Posterior vena cava (tissue), 2 donors: Measurements from ENCODE around the gene METRN. TPM values are rescaled to one million over a fixed set of nuclear protein-coding genes. Genes with fewer than 3 reads are reported as not detected.

Experiments
- DNase-seq: peaks from one replicate; pipeline ENCODE4 v3.0.0-alpha.2; 2020; ENCODE audit warnings: low spot score
- intact Hi-C, 2 donors: fragments of 100-400 bp; cut with DNase I; formaldehyde crosslinking; loops; one replicate each; pipeline versions ENCODE4 v1.14.1 to v1.14.2; 2022 to 2023
- total RNA-seq, 2 donors: library from RNA; stranded (reverse); fragmentation: NEBNext Ultra II Directional; extraction: Animal tissue kit (Norgen Biotek cat#: 25700); gene quantifications; one replicate each; pipeline ENCODE4 v1.2.1, GENCODE V29; 2021
- donor health status: DM: yes; HTN: yes; CAD: no.
- donor health status: DM: yes; HTN: yes; CAD: no.

METRN gene
- total RNA-seq, 2 donors from 2014 or later: 21.6 to 24.9 TPM

- no peak for DNase-seq
- intact Hi-C loops: loop anchor here in 1 of 2 donors (1.0 to 5.0 kb wide), 2 partner anchors 455 to 1568 kb away; no protein-coding TSS in a partner anchor
These were observed 49.3 kb downstream of the METRN start for GRCh38 chr16:764184-764750.

- DNase-seq: no peak
- intact Hi-C loops: loop anchor here in 1 of 2 donors (1.0 to 5.0 kb wide), 2 partner anchors 454 to 1567 kb away; no protein-coding TSS in a partner anchor
These were observed 50.0 kb downstream of the METRN start for GRCh38 chr16:764848-765487.

DNA sequence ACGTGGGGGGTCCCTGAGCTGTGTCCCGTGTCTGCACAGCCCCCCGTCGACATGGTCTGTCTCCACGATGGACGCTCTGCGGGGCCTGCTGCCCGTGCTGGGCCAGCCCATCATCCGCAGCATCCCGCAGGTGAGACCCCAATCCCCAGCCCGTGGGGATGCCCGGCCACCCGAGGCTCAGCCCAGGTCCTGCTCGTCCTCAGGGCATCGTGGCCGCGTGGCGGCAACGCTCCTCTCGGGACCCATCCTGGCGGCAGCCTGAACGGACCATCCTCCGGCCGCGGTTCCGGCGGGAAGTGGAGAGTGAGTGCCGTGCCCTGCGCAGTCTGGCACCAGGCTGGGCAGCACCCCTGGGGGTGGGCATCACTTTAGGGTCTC, 50.6 kb downstream of the METRN start:
- intact Hi-C loops: no loop called here
- no peak for DNase-seq

DNA sequence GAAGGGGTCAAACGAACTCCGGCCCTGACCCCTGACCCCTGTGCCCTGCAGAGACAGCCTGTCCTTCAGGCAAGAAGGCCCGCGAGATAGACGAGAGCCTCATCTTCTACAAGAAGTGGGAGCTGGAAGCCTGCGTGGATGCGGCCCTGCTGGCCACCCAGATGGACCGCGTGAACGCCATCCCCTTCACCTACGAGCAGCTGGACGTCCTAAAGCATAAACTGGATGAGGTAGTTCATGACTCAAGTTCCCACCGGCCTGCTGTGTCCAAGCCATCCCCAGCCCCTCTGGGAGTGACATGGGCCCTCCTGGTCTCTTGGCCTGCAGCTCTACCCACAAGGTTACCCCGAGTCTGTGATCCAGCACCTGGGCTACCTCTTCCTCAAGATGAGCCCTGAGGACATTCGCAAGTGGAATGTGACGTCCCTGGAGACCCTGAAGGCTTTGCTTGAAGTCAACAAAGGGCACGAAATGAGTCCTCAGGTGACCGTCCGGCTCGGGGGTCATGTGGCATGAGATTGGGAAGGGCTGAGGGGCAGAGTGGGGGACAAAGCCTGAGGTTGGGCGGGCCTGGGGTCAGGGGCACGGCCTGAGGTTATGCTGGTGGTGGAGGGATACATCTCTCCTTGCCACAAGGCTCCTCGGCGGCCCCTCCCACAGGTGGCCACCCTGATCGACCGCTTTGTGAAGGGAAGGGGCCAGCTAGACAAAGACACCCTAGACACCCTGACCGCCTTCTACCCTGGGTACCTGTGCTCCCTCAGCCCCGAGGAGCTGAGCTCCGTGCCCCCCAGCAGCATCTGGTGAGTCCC, 51.3 kb downstream of the METRN start:
- intact Hi-C loops: no loop called here

DNA sequence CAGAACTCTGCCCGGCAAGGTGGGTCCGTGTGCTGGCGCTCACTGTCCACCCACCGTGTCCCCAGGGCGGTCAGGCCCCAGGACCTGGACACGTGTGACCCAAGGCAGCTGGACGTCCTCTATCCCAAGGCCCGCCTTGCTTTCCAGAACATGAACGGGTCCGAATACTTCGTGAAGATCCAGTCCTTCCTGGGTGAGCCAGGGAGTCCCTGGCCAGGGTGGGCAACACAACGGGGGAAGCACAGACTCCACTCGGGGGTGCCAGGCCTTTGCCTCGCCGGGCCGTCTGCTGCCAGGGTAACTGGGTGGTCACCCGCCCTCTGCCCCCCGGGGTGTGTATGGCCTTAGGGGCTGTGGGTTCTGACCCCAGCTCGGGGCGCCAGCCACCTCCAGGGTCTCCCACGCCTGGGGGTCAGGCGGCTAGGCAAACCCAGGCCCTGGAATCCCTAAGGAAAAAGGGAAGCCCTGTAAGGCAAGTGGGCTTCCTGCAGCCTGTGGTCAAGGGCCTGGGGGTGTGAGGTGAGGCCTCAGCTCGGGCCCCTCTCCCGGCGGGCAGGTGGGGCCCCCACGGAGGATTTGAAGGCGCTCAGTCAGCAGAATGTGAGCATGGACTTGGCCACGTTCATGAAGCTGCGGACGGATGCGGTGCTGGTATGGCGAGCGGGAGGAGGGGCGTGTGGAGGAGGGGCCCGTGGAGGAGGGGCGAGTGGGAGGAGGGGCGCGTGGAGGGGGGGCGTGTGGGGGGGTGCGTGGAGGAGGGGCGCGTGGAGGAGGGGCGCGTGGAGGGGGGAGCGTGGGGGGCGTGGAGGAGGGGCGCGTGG, 52.1 kb downstream of the METRN start:
- DNase-seq: no peak
- intact Hi-C loops: no loop called here

More for the DNA sequence above, 51.3 kb downstream of the METRN start:
- no peak for DNase-seq

- no peak for DNase-seq
- intact Hi-C loops: no loop called here
These were observed 52.9 kb downstream of the METRN start for GRCh38 chr16:767743-768235.

- intact Hi-C loops: no loop called here
- DNase-seq: no peak
These were observed 53.5 kb downstream of the METRN start for GRCh38 chr16:768428-768827.

Other genes starting within 250 kb of the METRN start
- 10 to 100 TPM; 23.3 to 26.6 TPM for gene CAPN15, start 187.4 kb upstream of the METRN start, total RNA-seq
- gene PRR35, start 154.7 kb upstream of the METRN start, total RNA-seq: not detected
- under 1 TPM; 0.38 to 0.65 TPM for gene NHLRC4, start 148.1 kb upstream of the METRN start, total RNA-seq
- 10 to 100 TPM; 22.1 to 25.4 TPM for gene PIGQ, start 145.2 kb upstream of the METRN start, total RNA-seq
- gene RAB40C, start 125.1 kb upstream of the METRN start, total RNA-seq: 10 to 100 TPM; 13.0 to 13.6 TPM
- gene WFIKKN1, start 84.1 kb upstream of the METRN start, total RNA-seq: under 1 TPM; 0.14 TPM
- 10 to 100 TPM; 43.3 to 63.2 TPM for gene METTL26, start 78.8 kb upstream of the METRN start, total RNA-seq
- 10 to 100 TPM; 19.0 to 21.5 TPM for gene MCRIP2, start 73.3 kb upstream of the METRN start, total RNA-seq
- gene WDR90, start 65.8 kb upstream of the METRN start, total RNA-seq: 10 to 100 TPM; 13.4 to 14.9 TPM
- 10 to 100 TPM; 57.5 to 65.1 TPM for gene RHOT2, start 47.0 kb upstream of the METRN start, total RNA-seq
- under 1 TPM; 0.71 to 0.79 TPM for gene RHBDL1, start 39.4 kb upstream of the METRN start, total RNA-seq
- 10 to 100 TPM; 73.3 to 79.7 TPM for gene STUB1, start 34.7 kb upstream of the METRN start, total RNA-seq
- gene JMJD8, start 30.8 kb upstream of the METRN start, total RNA-seq: 10 to 100 TPM; 49.8 to 58.9 TPM
- 1 to 10 TPM; 7.4 to 7.5 TPM for gene WDR24, start 24.7 kb upstream of the METRN start, total RNA-seq
- not detected for gene FBXL16, start 9.3 kb upstream of the METRN start, total RNA-seq
- 10 to 100 TPM; 20.0 to 25.5 TPM for gene ANTKMT, start 6.0 kb downstream of the METRN start, total RNA-seq
- 1 to 10 TPM in 1 of 2 donors, under 1 TPM in 1; 0.52 to 1.0 TPM for gene CCDC78, start 11.3 kb downstream of the METRN start, total RNA-seq
- gene HAGHL, start 12.0 kb downstream of the METRN start, total RNA-seq: 1 to 10 TPM; 3.6 to 4.1 TPM
- gene CIAO3, start 25.9 kb downstream of the METRN start, total RNA-seq: 10 to 100 TPM; 18.2 to 18.6 TPM
- under 1 TPM; 0.29 to 0.37 TPM for gene MSLN, start 45.6 kb downstream of the METRN start, total RNA-seq
- gene RPUSD1, start 73.3 kb downstream of the METRN start, total RNA-seq: 10 to 100 TPM in 1 of 2 donors, 1 to 10 TPM in 1; 8.8 to 11.4 TPM
- 1 to 10 TPM; 7.7 TPM for gene CHTF18, start 73.5 kb downstream of the METRN start, total RNA-seq
- gene GNG13, start 85.6 kb downstream of the METRN start, total RNA-seq: not detected